ENCODE results near the gene APEH. TPM values are rescaled to one million over a fixed set of nuclear protein-coding genes. Genes with fewer than 3 reads are reported as not detected.

APEH gene
- polyA plus RNA-seq, 1 donor from 2014 or later, result 98.4 TPM

- no peaks in the 10 kb centered on the region for H3K27me3 ChIP-seq (ENCODE audit: insufficient read depth, low read depth, low read length)
- H3K4me3 ChIP-seq (ENCODE audit: low read length), result peak overlapping the region; percentile 99
- no peaks in the 10 kb centered on the region for H3K36me3 ChIP-seq (ENCODE audit: insufficient read depth, low read length)
Measured at GRCh38 chr3:49721896-49722781, 48.0 kb downstream of the APEH start.

More at GRCh38 chr3:49721896-49722781, 48.0 kb downstream of the APEH start:
- Histone ChIP-seq H3K4me2 (ENCODE audit: low read length) (no peak overlapping the region), H3K9ac (ENCODE audit: low read length) (no peak overlapping the region), H4K20me1 (ENCODE audit: insufficient read depth) (no peaks in the 10 kb centered on the region), H3K9me2 (ENCODE audit: insufficient read depth, low read length) (no peaks in the 10 kb centered on the region), H3K9me3 (ENCODE audit: low read length) (no peaks in the 10 kb centered on the region), H3K79me2 (replicated peaks; ENCODE audit: insufficient read depth, low read length) (no peaks in the 10 kb centered on the region), H3K27ac (ENCODE audit: low read length) (no peak overlapping the region), H2AFZ (ENCODE audit: low read depth, low read length) (no peak overlapping the region), H3F3A (ENCODE audit: insufficient read depth, low read length, poor library complexity, severe bottlenecking) (no peaks in the 10 kb centered on the region)
- no peak for TF ChIP-seq RAD21 (conservative IDR thresholded peaks at IDR 0.05)
- TF ChIP-seq POLR2AphosphoS5 (IDR thresholded peaks at IDR 0.05), result no peak
- no peak for TF ChIP-seq SMC3 (conservative IDR thresholded peaks at IDR 0.05; ENCODE audit: poor library complexity)
- no peak for TF ChIP-seq MXI1 (conservative IDR thresholded peaks at IDR 0.05; ENCODE audit: poor library complexity, severe bottlenecking)
- TF ChIP-seq EP300 (conservative IDR thresholded peaks at IDR 0.05; ENCODE audit: poor library complexity, severe bottlenecking), result no peak
- no peak for TF ChIP-seq EZH2 (IDR thresholded peaks at IDR 0.05; ENCODE audit: borderline replicate concordance, insufficient read depth, low read length, poor library complexity, severe bottlenecking)
- no peak for TF ChIP-seq REST (IDR thresholded peaks at IDR 0.05; ENCODE audit: borderline replicate concordance)
- no peak for TF ChIP-seq CTCF (IDR thresholded peaks at IDR 0.05; ENCODE audit: poor library complexity, severe bottlenecking)
- TF ChIP-seq TAF1 (IDR thresholded peaks at IDR 0.05; ENCODE audit: low read depth), result no peak

Measured in neural cell (in vitro differentiated cells).